Fibroblast of skin of abdomen (primary cell): ENCODE results near the gene STK32B.
"Not testable (repeated sequence)": the region's sequence is repeated elsewhere in the genome, so short reads cannot be mapped to it uniquely, and the experiment has no call there.

Experiments
- DNase-seq: peaks from one replicate; pipeline ENCODE4 v3.0.0-alpha.2; 2013

Gene STK32B

DNA sequence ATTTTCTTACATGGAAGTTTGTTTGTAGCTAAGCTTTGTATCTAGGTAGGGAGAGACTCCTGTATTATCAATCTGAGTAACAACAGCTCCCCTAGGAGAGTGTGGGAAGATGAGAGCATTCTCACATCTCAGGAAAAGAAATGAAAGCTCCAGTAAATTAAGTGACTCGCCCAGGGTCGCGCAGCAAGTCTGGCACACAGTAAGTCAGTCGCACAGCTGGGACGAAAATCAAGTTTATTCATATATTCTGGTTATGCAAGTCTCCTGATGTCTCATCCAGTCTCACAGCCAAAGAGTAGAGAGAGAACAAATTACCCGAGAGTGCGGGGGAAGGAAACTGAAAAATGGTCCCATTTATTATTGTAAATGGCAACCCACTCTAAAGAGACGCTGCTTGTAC is 216.1 kb downstream of the STK32B start:
- peak; percentile 18 for DNase-seq

DNA sequence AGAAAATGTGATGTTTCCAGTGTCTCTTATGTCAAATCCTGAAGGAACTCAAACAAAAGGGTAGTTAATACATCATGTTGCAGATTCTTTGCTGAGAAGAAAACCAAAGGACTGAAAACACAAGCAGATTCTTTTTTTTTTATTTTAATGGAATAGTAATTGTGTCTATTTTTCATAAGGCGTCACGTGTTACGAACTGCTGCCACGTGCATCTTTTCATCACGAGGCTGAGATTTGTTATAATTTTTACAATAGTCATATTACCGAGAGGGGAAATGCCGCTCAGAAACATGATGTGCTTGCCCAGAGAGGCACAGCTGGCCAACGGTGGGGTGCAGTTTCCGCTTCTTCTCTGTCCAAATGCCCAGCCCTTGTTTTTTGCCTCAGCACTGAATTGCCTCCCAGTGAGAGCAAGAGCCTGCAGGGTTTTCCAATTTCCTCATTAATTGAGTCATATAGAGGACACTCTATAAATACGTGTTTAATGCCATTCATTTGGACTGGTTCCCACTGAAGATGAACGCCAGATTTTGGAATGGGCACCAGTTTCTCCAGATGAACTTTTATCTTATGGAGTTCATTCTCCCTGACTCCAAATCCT is 225.3 kb downstream of the STK32B start:
- no peak for DNase-seq

- DNase-seq: no peak
Measured at GRCh38 chr4:5277079-5277478, 225.8 kb downstream of the STK32B start.

DNA sequence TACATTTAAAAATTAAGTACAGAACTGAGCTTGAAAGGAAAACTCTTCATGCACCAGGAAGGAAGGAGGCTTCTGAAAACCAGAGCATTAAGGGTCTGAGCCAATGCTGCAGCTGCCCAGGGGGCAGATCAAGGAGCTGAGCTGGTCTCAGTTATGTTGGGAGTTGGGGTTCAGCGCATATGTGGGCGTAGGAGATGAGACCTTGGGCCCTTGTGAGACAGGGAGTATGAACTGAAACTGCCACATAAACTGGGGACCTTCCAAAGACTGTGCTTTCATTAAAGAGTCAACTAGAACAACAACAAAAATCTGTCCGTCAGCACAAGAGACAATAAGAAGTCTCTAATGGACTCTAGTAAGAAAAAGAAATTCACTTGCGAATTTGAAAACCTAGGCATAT is 226.9 kb downstream of the STK32B start:
- no peak for DNase-seq

DNA sequence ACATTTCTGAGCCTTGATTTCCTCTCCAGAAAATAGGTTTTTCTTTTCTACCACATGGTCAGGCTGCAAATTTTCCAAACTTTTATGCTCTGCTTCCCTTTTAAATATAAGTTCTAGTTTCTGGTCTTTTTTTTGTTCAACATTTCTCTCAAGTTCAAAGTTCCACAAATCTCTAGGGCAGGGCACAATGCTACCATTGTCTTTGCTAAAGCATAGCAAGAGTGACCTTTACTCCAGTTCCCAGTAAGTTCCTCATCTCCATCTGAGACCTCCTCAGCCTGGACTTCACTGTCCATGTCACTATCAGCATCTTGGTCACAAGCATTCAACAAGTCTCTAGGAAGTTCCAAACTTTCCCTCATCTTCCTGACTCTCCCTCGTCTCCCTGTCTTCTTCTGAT is 228.8 kb downstream of the STK32B start:
- not testable (repeated sequence) for DNase-seq

DNA sequence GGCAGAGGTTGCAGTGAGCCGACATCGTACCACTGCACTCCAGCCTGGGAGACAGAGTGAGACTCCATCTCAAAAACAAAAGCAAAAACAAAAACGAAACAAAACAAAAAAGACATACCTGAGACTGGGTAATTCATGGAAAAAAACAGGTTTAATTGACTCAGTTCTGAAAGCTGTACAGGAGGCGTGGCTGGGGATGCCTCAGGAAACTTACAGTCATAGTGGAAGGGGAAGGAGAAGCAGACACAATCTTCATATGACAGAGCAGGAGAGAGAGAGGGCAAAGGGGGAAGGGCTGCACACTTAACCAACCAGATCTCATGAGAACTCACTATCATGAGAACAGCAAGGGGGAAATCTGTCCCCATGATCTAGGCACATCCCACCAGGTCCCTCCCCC is 229.5 kb downstream of the STK32B start:
- no peak for DNase-seq

GRCh38 chr4:5283837-5284236 is 232.6 kb downstream of the STK32B start:
- no peak for DNase-seq

- DNase-seq: no peak
Measured at GRCh38 chr4:5284517-5284916, 233.2 kb downstream of the STK32B start.

GRCh38 chr4:5292101-5292500 is 240.8 kb downstream of the STK32B start:
- DNase-seq: peak; percentile 2

GRCh38 chr4:5298000-5298787 is 246.9 kb downstream of the STK32B start:
- not testable (repeated sequence) for DNase-seq

- no peak for DNase-seq
Measured at GRCh38 chr4:5300283-5300682, 249.0 kb downstream of the STK32B start.

GRCh38 chr4:5307928-5308327 is 256.6 kb downstream of the STK32B start:
- no peak for DNase-seq

DNA sequence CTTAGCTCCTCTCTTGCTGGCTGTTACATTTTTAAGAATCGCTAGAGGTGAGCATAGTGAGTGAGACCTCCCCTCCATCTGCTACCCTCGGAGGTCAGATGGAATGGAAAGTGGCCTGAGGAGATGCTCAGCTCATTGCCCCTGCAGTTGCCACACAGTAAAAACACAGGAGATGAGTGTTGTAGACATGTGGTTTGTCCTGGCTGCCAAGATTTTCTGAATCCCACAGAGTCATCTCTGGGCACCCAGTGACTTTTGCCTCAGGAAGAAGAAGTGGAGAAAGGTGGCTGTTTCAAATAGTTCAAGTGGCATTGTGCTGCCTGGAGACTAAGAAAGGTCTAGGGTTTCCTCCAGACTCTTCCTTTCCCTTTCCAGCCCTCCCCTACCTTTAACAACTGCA is 271.0 kb downstream of the STK32B start:
- DNase-seq: no peak

- DNase-seq: no peak
Measured at GRCh38 chr4:5330339-5330989, 279.2 kb downstream of the STK32B start.

DNA sequence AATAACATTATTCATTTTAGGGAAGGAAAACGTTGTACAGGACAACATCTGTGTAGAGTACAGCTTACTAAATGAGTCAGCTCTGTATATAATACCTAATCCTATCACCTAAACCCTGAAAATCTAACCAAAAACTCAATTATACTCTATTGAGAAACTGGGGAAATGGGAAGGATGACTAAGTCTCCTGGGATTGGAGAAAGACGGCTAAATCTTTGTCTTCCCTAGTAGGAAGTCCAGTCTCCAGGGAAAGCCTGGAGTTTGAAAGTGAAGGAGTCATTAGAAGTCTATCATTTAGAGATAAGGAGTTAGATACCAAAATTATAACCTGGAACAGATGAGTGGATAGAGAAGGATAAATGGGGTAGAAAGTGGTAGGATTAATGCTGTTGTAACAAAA is 286.5 kb downstream of the STK32B start:
- peak; percentile 8 for DNase-seq

DNA sequence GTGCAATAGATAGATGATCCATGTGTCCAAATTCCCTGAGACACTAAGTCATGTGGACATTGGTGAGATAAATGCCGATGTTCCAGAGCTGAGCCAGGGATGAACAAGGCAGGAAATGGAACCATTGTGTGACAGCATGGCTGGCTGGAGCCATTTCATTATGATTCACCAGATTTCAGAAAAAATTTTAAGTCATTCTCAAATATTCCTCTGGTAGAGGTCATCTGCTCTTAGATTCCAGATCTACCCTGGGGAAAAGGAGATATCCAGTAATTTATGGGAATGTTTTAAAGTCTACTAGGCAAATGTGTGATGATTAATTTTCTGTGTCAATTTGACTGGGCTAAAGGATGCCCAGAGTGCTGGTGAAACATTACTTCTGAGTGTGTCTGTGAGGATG is 287.3 kb downstream of the STK32B start:
- DNase-seq: peak; percentile 25

- DNase-seq: peak; percentile 18
Measured at GRCh38 chr4:5340991-5341451, 289.7 kb downstream of the STK32B start.

GRCh38 chr4:5341526-5341925 is 290.2 kb downstream of the STK32B start:
- DNase-seq: no peak

DNA sequence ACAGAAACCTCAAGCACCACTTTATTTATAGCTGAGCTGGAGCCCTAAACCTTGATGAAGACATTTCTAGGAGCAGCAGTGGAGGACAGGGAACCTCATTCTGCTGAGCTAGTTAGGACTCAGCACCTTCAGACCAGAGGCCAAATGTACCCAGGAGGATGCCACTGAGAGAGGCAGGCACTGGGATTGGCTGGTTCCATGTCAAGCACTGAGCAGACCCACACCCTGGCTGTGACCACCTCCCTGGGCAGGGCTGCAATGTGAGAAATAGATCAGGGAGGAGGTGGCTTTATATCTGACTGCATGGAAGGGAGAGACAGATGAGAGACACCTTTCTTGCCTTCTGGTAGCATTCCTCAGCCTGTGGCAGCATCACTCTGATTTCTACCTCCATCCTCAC is 304.6 kb downstream of the STK32B start:
- no peak for DNase-seq

DNA sequence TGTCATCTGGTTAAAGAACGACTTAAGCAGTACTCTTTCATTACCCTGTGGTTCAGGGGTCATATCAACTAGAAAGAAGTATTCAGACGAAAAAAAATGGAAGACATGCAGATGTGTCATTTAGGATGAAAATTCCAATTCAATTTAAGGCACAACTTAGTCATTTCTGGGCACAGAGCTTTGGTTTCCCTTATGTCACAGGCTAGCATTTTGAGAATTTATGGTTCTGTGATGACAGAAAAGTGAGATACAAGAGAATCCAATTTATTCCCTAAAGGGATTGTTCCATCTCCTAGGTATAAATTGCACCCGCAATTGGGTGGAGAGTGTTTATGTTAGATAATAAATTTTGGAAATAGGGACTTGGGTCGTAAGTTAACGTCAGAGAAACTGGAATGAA is 306.6 kb downstream of the STK32B start:
- DNase-seq: no peak

DNA sequence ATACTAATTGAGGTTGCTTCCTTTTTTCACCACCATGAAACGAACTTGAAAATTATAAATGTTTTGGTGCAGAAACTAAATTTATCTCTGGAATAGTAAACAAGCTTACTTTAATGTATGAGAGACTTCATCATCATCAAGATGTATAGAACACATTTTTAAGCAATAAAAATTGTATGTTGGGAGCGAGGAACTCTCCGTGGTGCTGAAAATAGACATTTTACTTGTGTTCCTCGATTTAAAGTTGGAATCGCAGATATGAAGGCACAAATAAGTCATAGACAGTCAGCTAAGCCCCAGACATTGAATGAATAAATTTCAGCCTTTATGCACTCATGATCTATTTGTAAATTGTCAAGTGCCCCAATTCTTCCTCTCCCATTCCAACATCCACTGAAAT is 310.7 kb downstream of the STK32B start:
- DNase-seq: peak; percentile 32

DNA sequence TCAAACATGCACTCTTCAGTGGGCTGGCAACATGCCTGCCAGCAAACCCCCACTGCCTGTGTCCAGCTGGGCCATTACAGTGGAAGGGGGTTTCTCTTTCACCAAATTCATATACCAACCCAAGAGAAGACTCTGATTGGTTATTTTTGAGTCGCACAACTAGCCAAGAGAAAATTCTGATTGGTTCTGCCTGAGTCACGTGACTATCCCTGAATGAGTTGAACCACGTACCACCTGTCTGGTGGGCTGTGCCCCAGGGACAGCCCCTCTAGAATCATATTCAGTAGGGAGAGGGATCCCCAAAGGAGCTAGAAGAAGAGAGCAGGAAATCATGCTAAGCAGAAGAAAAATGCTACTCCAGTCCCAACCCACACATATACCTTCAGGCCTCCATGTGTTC is 313.1 kb downstream of the STK32B start:
- DNase-seq: no peak

DNA sequence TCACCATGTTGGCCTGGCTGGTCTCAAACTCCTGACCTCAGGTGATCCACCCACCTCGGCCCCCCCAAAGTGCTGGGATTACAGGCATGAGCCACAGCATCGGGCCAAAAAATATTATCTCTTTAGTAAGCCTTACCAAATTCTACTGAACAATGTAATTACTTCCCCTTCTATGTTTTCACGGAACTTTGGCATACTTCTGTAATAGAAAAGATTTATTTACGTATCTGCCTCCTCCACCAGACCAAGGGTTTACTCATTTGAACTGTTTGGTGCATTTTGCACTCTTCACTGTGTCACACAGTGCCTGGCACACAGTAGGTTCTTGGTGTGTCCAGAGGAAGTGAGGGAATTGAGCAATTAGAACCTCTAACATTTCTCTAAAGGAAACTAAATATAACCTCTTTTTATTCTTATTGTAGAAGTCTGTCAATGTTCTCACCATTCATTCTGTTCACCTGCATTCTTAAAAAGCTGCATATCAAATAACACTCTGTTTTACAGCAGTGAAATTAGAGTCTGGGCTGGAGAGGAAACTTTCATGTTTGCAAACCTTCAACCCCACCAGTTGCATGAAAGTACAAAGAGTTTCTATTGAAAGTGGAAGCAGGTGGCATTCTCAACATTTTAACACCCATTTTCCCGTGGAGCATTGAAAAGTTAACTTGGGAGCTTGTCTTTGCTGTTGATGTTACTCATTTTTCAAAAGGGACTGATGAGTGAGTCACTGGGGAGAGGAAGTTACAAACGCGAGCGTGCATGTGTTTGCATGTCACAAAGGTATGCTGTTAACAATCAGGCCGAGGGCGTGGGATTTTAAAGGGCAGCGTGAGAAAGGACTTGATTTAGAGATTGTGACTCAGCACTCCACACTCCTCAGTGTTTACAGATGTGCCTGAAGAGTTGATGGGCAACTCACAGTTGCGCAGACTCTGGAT is 314.1 kb downstream of the STK32B start:
- peak; percentile 86 for DNase-seq
